Stimulated activated CD4-positive, alpha-beta T cell treated with anti-CD3 and anti-CD28 coated beads, Interleukin-12 subunit alpha, Interleukin-12 subunit beta, amount 100 ng/mL, for 48 hours (primary cell): ENCODE results near the gene CHIT1.
"Not testable (repeated sequence)": the region's sequence is repeated elsewhere in the genome, so short reads cannot be mapped to it uniquely, and the experiment has no call there.

Source experiments
- DNase-seq, 3 donors: peaks; one replicate each; pipeline ENCODE4 v3.0.0-alpha.2; 2020; ENCODE audit warnings: low read depth in 2 of 3, low spot score in 1 of 3

CHIT1 gene

DNA sequence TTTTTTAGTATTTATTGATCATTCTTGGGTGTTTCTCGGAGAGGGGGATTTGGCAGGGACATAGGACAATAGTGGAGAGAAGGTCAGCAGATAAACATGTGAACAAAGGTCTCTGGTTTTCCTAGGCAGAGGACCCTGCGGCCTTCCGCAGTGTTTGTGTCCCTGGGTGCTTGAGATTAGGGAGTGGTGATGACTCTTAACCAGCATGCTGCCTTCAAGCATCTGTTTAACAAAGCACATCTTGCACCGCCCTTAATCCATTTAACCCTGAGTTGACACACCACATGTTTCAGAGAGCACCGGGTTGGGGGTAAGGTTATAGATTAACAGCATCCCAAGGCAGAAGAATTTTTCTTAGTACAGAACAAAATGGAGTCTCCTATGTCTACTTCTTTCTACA lies 36.7 kb upstream of the CHIT1 start:
- not testable (repeated sequence) for DNase-seq

DNA sequence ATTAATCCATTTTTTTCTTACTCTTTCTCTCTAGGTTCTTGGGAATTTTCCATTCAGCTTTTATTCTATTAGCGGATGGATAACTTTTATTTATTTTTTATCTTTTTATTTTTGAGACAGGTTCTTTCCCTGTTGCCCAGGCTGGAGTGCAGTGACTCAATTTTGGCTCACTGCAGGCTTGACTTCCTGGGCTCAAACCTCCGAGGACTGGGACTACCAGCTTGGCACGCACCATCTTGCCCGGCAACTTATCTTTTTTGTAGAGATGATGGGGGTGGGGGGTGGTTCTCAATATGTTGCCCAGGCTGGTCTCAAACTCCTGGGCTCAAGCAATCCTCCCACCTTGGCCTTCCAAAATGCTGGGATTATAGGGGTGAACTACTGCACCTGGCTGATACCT lies 36.1 kb upstream of the CHIT1 start:
- no peak for DNase-seq

DNA sequence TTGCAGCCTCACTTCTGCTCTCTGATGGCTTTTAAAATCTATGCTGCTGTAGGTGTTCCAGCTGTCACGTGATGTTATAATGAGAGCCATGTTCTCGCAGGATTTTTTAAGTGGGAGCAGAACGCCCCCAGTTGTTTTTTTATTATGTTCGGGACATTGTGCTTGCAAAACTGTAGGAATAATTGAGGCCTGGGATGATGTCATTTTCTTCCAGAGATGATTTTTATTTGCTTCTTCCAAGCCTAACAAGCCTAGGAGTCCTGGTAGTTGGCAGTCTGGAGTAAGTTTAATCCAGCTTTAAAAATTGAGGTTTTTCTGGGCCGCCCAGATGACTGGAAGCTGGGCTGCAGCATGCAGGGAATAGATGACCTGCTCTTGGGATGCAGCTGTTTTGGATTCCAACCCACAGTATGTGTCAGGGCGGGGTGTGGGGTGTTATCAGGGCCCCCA lies 34.6 kb upstream of the CHIT1 start:
- DNase-seq: no peak

DNA sequence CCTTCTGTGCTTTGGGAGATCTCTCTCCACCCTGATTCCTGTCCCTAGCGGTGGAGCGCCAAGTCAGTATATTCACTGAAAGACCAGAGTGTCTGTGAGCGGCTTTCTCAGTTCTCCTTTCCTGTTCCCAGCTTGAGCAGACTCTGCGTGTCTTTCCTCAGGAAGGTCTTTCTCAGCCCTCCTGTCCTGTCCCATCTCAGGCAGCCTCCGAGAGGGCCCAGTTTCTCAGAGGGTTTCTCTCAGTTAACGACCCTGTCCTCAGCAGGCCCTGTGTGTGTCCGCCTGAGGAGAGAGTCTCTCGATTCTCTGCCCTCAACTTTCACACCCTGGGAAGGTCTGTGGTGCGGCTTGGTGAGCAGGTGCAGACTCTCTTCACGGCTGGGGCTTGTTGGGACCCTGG lies 34.0 kb upstream of the CHIT1 start:
- no peak for DNase-seq

DNA sequence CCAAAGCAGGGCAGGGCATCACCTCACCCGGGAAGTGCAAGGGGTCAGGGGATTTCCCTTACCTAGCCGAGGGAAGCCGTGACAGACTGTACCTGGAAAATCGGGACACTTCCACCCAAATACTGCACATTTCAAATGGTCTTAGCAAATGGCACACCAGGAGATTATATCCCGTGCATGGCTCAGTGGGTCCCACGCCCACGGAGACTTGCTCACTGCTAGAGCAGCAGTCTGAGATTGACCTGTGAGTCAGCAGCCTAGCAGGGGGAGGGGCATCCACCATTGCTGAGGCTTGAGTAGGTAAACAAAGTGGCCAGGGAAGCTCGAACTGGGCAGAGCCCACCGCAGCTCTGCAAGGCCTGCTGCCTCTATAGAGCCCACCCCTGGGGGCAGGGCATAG lies 27.2 kb upstream of the CHIT1 start:
- not testable (repeated sequence) for DNase-seq

DNA sequence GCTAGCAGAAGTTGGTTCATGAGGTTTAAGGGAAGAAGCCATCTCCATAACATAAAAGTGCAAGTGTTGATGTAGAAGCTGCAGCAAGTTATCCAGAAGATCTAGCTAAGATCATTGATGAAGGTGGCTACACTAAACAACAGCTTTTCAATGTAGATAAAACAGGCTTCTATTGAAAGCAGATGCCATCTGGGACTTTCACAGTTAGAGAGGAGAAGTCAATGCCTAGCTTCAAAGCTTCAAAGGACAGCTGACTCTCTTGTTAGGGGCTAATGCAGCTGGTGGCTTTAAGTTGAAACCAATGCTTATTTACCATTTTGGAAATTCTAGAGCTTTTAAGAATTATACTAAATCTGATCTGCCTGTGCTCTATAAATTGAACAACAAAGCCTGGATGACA lies 25.3 kb upstream of the CHIT1 start:
- DNase-seq: not testable (repeated sequence)

DNA sequence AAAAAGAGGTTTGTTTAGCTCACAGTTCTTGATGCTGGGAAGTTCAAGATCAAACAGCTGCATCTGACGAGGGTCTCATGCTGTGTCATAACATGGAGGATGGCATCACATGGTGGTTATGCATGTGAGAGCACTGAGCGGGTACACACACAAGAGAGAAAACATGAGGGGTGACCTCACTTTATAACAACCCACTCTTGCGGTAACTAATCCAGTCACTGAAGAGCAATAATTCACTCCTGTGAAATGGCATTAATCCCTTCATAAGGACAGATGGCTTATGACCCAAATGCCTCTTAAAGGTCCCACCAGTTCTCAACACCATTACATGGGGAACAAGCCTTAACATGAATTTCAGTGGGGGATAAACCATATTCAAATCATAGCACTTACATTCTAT lies 23.2 kb upstream of the CHIT1 start:
- DNase-seq: no peak

DNA sequence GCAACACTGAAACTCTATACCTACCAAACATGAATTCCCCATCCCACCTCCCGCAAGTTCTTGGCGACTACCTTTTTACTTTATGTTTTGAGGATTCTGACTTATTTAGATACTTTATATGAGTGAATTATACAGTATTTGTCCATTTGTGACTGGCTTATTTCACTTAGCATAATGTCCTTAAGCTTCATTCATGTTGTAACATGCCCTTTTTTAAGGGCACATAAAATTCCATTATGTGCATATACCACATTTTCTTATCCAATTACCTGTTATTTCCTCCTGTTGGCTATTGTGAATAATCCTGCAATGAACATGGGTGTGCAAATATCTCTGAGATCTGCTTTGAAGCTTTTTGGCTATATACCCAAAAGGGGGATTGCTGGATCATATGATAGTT lies 22.0 kb upstream of the CHIT1 start:
- DNase-seq: no peak

DNA sequence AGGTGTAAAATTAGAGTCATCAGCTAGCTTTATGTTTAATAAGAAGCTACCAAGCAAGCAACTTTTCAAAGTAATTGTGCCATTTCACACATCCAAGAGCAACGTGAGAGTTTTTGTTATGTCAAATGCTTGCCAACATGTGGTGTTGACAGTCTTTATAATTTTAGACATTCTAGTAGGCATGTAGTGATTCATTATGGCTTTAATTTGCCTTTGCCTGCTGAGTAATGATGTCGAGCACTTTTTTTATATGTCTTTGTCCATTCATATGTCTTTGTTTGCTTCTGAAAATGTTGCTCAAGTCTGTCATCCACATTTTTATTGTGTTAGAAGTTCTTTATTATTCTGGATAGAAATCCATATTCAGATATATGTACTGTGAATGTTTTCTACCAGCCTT lies 21.4 kb upstream of the CHIT1 start:
- no peak for DNase-seq

DNA sequence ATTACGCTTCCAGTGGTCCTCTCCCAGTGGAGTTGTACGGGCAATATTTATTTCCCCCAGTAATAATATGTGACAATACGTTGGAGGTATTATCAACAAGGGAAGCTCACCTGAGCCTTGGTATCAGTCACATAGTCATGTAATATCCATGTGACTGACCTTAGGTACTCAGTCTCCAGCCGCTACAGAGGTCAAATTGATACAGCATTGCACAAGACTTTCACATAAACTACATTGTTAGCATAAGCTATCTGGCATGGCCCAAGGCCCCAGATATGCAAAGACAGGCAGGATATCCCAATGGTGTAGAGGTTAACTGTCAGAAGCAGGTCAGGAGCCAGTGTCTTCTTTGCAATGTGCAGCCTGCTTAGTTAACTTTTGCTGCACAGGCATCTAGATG lies 15.3 kb upstream of the CHIT1 start:
- no peak for DNase-seq

DNA sequence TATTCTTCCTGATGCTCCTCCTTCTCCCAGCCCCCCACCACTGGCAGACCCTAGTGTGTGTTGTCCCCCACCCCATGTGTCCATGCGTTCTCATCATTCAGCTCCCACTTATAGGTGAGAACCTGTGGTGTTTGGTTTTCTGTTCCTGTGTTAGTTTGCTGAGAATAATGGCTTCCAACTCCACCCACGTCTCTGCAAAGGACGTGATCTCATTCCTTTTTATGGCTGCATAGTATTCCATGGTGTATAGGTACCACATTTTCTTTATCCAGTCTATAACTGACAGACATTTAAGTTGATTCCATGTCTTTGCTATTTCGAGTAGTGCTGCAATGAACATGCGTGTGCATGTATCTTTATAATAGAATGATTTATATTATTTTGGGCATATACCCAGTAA lies 12.2 kb upstream of the CHIT1 start:
- not testable (repeated sequence) for DNase-seq

DNA sequence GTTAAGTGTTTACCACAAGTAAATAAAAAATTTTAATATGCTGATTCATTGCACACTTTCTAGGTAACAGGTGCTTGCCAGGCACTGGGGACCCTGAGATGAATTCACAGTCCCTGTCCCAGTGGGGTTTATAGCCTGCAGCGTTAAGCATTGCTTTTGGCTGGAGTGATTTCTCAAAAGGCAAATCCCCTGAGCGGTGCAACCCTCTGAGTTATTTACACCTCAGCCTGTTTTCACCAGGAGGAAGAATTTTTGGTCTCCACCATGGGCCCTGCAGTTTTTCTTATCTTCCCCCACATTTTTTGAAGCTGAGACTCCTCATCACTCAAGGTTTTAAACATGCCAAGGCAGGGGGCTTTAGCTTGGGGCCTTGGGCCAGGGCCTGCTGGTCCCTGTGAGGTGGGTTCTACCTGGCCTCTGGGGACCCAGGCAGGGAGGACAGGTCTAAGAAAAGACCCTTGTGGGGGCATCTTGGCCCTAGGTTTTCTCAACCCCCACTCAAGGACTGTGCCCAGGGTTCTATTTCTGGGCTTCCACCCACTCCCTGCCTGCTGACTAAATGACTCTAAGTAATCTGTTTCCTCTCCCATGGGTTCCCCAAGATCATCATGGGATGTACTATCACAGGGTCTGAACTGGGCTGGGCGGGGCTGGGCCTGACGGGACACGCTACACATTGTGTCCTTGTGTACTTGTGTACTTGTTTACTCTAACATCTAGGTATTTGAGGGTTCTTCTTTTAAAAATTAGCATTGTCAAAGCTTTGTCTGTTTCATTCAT lies 10.2 kb upstream of the CHIT1 start:
- no peak for DNase-seq

DNA sequence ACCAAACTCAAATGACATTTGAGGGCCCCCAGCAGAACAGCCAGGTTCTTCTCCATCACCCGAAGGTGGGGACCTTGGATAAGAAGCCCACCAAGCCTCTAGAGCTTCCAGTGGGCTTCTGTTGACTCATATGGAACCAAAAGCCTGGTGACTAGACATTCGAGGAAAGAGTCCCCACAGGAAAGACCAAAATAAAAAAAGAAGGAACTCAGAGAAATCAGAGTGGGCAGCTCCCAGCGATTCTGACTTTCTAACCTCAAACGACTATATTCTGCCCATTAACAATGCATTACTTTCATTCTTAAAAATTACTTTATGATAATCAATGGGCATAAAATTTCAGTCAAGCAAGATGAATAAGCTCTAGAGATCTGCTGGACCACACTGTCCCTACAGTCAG lies 9.6 kb upstream of the CHIT1 start:
- DNase-seq: no peak

DNA sequence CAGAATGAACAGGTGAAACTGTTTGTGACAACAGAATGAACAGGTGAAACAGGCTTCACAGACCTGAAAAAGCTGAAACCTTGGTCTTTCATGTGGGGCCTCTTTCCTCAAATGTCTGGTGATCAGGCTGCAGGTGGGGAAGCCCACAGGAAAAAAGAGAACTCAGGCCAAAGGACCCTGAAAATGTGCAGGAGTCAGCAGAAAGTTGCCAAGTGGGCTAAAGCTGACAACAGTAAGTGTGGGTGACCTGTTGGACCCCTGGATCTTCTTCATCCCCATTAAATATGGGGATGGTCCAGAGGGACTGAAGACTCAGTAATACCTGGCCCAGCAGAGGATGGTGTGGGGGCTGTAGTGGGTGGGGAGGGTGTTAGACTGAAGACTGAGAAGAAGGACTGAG lies 9.1 kb upstream of the CHIT1 start:
- no peak for DNase-seq

DNA sequence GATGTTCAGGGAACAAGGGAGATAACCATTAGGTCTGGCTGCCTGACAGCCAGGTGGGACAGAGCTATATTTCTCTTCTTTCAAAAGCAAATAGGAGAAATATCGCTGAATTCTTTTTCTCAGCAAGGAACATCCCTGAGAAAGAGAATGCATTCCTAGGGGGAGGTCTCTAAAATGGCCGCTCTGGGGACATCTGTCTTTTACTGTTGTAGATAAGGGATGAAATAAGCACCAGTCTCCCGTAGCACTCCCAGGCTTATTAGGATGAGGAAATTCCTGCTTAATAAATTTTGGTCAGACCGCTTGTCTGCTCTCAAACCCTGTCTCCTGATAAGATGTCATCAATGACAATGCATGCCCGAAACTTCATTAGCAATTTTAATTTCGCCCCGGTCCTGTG lies 5.4 kb upstream of the CHIT1 start:
- DNase-seq: not testable (repeated sequence)

DNA sequence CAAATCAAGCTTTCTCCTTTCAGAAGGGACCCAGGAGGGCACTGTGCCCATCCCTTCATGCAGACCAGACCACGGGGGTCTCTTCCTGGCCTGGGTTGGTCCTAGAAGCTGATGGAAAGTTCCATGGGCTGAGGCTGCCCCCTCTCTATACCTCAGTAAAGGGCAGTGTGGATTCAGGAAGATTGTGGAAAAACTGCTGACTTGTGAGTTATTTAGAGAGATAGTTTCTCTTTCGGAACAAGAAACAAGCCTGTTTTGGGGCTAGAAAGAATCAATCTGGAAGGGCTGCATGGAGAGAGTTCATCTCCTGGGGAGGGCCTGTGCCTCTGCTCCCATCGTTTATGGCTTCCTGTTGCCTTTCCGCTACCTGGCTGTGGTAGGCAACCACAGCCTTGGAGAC lies 803 bp downstream of the CHIT1 start:
- no peak for DNase-seq

DNA sequence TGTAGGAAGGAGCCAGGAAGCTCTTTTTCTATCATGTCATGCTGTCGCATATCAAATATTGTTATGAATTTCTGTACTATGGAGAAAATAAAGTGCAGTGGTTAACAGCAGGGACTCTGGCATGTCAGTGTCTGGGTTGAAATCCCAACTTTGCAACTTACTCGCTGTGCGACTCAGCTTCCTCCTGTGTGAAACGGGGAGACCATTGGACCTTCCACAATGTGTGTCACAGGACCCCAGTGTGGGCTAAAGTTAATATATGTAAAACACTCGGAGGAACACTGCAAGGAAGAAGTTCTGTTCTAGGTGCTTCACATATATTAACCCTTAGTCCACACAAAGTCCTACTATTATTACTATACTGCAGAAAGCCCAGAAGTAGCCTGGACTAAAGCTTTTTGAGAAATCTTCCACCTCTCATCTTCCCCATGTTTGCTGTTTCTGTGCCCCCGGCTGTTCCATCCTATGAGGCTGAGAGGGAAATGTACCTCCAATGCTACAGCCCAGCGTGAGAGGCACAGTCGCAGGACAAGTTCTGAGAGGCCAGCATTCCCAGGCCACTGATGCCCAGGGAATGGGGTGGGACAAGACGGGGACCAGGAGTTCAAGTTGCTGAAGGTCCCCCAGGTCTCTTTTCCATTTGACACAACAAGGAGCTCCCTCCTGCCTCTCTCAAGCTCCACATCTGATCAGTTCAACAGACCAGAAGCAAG lies 1.9 kb downstream of the CHIT1 start:
- no peak for DNase-seq

DNA sequence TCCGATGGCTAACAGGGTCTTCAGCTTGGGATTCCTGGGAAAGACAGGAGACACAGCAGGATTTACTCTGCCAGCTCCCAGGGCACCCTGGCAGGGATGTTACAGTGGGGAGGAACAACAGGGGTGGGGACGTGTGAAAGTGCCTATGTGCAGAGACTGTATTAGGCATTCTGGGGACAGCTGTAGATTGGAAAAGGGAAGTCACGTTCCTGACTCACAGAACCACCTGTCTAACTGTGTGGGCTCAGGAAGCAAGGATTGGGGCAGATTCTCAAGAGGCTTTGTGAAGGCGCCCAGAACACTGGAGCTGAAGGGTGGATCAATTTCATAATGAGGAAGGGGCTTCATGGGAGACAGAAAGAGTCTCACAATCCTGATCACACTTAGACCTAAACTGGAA lies 4.4 kb downstream of the CHIT1 start:
- no peak for DNase-seq

DNA sequence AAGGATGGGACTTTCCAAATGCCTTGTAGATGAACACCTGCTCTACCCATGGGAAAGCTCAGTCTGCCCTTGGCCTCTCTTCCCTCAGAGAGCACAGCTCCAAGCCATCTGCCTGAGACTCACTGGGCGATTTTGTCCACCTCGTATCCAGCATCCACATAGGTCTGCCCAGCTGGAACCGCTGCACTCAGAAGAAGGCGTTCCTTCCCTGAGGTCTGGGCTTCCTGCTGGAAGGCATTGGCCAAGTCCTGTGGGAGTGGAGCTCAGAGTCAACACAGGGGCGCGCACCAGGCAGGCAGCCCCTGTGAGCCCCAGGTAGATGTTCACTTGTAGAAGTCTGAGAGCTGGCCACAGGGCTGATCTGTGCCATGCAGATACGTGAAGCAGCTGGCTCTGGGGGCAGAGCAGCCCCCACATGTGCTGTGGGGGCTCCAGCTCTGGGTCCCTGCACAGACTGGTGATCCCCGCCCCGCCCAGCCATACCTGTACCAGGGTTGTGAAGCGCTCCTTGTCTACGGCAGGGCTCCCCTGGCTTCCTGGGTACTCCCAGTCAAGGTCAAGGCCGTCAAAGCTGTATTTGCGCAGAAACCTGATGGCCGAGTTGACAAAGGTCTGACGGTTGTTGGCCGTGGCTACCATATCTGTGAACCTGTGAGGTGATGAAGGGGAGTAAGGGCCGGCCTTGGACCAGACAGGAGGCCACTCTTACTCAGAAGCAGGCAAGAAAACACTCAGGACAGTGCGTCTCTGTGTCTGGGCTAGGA lies 6.3 kb downstream of the CHIT1 start:
- no peak for DNase-seq

DNA sequence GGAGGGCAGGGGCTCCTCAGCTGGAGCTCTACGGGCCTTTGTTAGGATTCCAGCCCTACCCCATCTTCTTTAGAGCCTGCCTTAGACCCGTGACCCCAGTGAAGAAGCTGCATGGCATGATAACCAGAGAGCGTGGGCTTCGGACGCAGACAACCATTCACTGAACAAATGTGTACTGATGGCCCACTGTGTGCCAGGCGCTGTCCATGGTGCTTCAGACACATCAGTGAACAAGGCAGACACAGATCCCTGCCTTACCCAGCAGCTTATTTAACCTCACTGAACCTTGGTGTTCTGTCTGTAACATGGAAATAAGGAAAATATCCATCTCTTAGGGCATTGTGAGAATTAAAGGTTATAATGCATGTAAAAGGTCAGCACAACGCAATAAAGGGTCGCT lies 9.5 kb downstream of the CHIT1 start:
- DNase-seq: no peak

DNA sequence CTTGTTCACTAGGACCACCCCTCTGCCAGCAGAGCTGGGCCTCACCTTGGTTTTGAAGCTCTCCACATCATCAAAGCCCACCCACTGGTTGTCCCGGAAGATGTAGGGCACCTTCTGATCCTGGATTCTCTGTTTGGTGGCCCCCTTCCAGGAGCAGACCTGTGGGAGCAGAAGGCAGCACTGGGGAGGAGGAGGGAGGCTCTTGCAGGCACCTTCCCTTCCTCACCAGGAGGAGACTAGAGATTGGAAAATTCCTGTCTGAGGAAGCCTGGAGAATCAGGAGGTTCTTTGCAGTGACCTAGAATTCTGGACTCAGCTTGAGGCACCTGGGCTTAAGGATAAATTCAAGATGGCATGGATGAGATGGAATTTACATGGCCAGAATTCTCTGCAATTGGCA lies 10.3 kb downstream of the CHIT1 start:
- no peak for DNase-seq

DNA sequence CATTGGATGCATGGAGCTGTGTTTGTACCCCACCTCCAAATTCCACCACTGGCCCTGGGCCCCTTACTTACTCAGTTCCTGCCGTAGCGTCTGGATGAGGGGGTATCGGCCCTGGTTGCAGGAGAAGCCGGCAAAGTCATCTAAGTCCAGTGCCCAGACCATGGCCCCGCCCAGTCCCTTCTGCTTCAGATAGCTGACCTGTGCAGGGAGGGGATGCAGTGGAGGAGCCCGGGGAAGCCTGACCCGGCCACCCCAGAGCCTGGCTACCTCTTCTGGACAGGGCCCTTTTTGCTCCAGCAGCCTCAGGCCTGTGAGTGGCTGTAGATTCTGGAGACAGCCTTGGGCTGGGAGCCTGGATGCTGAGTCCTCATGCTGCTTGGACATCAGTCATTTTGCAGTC lies 11.8 kb downstream of the CHIT1 start:
- DNase-seq: no peak
